H7 (cell line): Measurements from ENCODE around the gene FAM114A2. TPM values are rescaled to one million over a fixed set of nuclear protein-coding genes. Genes with fewer than 3 reads are reported as not detected.
"Not testable (repeated sequence)": the region's sequence is repeated elsewhere in the genome, so short reads cannot be mapped to it uniquely, and the experiment has no call there.

Source experiments
- DNase-seq: peaks from one replicate; pipeline ENCODE4 v3.0.0; 2012
- H3K27me3 ChIP-seq: 2 replicates; pipeline ENCODE4 v1.6.0; 2011; ENCODE audit warnings: mild to moderate bottlenecking, low read length; ENCODE audit not compliant: control insufficient read depth, insufficient read depth
- H3K36me3 ChIP-seq: replicated peaks from 2 replicates; pipeline ENCODE4 v1.5.1; 2011; ENCODE audit warnings: low read length; ENCODE audit not compliant: control insufficient read depth, insufficient read depth
- H3K4me3 ChIP-seq: 2 replicates; pipeline ENCODE4 v1.5.1; 2011; ENCODE audit warnings: low read depth, mild to moderate bottlenecking, control low read depth, low read length, moderate library complexity; ENCODE audit not compliant: insufficient read depth
- total RNA-seq: library from RNA; depleted of rRNA; stranded (reverse); fragments of >200 nt; shearing (Covaris generic); gene quantifications from 2 replicates; pipeline ENCODE4 v1.2.3, GENCODE V29; 2014

The FAM114A2 gene
- total RNA-seq, 1 experiment from 2014 or later: 6.1 TPM

DNA sequence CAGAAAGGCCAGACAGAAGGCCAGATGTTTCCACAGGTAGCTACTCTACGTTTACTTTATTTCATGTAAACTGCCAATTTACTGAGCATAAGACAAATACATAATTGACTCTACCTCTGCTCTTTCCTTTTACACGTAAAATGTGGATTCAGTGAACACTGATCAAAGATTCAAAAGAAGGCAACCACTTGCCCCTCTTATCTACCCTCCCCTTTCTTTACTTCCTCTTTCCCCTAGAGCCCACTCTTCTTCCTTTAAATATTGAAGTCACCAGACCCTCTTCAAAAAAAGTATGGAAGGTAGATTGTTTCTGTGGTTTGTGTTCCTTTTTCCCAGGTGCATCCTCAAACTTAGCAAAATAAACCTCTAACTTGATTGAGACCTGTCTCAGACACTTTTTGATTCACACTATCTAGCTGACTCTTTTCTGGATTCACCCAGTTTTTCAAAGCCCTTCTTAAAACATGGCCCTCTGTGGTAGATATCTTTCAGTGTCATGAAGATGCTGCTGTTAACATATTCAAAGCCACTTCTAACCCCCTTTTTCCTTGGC is 6.7 kb downstream of the FAM114A2 start:
- H3K27me3 ChIP-seq: no peaks in the 10 kb centered on the region
- no peaks in the 10 kb centered on the region for H3K36me3 ChIP-seq
- DNase-seq: no peak

DNA sequence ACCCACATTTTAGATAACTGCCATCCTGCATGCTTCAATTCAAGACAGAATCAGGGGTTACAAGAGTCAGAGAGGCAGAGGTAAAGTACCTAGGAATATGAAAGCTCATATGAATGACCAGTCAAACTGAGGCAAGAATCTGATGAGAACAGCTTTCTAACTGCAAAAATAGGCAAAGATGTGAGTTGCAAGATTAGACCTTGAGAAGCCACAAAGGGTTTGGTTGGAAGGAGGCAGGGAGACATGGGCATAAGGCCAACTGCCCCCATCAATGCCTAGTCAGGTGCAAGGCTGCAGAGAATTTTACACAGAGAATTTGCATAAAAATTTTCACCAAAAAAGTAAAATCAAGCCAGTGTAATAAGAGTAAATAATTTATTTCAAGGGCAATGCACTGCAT is 12.8 kb downstream of the FAM114A2 start:
- Histone ChIP-seq H3K36me3 (no peaks in the 10 kb centered on the region), H3K4me3 (no peak overlapping the region), H3K27me3 (no peaks in the 10 kb centered on the region)
- DNase-seq: no peak

More for the DNA sequence above, 6.7 kb downstream of the FAM114A2 start:
- H3K4me3 ChIP-seq: no peak overlapping the region

DNA sequence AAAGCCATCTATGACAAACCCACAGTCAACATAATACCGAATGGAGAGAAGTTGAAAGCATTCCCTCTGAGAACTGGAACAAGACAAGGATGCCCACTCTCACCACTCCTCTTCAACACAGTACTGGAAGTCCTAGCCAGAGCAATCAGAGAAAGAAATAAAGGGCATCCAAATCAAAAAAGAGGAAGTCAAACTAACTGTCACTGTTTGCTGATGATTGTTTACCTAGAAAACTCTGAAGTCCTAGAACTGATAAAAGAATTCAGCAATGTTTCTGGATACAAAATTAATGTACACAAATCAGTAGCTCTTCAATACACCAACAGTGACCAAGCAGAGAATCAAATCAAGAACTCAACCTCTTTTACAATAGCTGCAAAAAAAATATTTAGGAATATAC is 19.8 kb downstream of the FAM114A2 start:
- not testable (repeated sequence) for H3K27me3 ChIP-seq, H3K36me3 ChIP-seq, DNase-seq, H3K4me3 ChIP-seq

DNA sequence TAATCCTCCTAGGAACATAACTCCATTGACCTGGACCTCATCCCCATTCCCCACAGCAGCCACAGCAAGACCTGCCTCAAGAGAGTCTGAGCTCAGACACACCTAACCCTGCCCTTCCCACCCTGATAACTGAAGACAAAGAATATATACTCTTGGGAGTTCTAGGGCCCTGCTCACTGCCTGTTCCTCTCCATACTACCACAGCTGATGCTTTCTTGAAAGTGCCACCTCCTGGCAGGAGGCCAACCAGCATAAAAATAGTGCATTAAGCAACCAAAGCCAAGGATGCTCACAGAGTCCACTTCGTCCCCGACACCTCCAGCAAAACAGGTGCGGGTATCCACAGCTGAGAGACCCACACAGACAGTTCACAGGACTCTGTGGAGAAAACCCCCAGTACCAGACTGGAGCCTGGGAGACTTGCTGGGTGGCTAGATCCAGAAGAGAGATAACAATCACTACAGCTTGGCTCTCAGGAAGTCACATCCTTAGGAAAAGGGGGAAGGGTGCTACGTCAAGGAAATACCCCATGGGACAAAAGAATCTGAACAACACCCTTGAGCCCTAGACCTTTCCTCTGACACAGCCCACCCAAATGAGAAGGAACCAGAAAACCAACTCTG is 23.5 kb downstream of the FAM114A2 start:
- Histone ChIP-seq H3K4me3 (no peak overlapping the region), H3K36me3 (no peaks in the 10 kb centered on the region; the same call in 1 of the 2 replicates), H3K27me3 (no peaks in the 10 kb centered on the region)
- no peak for DNase-seq

DNA sequence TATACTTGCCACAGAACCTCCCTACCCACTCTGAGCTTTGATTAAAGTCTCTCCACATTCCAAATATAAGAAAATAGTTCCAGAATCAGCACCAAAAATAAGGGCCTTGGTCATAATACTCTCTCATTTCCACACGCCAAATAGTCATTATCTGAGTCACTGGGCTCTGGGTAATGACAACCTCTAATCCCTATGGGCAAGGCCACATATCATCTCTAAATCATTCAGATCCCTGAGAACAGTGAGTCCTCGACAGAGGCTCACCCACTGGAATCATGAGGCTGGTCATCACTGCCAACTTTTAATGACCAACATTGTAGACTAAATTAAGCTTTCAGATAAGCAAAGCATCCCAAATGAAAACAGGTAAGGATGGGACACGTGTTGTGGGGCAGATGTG is 28.1 kb downstream of the FAM114A2 start:
- no peak for DNase-seq
- H3K36me3 ChIP-seq: no peaks in the 10 kb centered on the region; the same call in 1 of the 2 replicates
- H3K27me3 ChIP-seq: no peaks in the 10 kb centered on the region
- H3K4me3 ChIP-seq: no peak overlapping the region

DNA sequence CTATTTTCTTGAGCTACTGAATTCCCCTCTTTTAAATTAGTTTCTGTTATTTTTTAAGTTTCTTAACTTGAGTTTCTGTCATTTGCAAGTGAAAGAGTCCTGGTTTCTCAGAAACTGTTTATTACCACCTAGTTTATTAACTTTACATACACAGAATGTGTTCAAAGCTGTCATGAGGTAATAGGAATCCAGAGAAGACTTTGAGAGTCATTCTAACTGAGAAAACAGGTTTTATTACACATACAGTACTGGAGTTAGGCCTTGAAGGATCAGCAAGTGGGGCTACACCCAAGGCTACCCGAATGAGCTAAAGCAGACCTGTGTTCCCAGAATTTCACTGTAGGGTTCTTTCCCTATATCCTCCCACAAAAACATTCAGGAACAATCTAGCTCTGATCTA is 33.1 kb downstream of the FAM114A2 start:
- H3K4me3 ChIP-seq: no peak overlapping the region
- no peaks in the 10 kb centered on the region for H3K36me3 ChIP-seq
- DNase-seq: no peak
- H3K27me3 ChIP-seq: no peaks in the 10 kb centered on the region

DNA sequence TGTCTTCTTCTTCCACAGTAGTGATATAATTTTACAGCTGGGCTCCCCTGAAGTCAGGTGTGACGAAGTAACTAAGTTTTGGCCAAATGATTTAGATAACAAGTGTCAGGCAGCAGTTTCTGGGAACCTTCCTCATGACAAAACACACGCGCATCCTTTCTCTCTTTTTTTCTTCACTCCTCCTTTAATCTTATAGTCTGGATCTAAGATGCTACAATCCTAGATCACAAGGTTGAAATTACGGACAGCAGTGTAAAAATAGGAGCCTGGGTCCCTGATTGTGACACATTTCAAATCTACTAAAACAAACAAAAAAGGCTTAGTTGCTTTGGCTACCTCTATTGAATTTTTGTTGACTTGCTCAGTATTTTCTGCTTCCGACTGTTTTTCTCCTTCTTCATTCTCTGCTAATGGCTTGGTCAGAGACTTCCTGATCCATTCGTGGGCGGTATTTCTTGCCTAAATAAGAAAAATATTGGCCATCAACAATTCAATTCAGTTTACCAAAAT is 36.1 kb downstream of the FAM114A2 start:
- H3K4me3 ChIP-seq: no peak overlapping the region

DNA sequence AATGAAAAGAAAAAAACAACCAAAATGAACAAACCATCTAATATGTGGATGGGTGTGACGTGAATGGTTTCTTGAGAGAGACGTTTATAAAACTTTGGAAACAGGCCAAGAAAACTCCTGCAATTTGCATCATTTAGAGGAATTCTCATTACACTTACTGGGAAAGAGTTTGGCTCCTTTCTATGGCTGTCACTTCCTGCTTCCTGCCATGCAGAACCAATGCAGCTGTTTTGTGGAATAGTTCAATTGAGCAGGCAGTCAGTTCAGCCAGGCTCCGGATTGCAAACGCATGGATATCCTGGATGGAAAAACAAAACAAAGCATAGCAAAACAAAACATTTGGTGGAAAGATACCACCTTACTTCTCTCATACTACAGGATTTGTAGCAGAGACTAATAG is 36.6 kb downstream of the FAM114A2 start:
- Histone ChIP-seq H3K36me3 (no peaks in the 10 kb centered on the region), H3K27me3 (no peaks in the 10 kb centered on the region), H3K4me3 (no peak overlapping the region)
- DNase-seq: no peak

More for the DNA sequence above, 36.1 kb downstream of the FAM114A2 start:
- DNase-seq: no peak
- H3K36me3 ChIP-seq: no peaks in the 10 kb centered on the region
- H3K27me3 ChIP-seq: no peaks in the 10 kb centered on the region

DNA sequence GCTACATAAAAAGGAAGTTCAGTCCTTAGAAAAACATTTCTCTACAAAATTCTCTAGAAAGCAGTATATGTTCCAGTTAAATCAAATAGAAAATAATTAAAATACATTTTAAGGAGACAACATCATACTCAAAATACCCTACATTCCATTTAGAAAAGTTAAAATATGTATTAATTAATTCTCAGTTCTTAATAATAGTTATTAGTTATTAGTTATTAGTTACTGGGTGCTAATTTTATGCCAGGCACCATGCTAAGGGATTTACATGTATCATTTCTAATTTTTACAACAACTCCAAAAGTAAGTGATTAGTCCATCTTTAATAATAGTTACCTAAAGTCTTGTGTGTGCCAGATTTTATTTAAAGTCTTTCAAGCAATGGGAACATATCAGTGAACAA is 38.0 kb downstream of the FAM114A2 start:
- Histone ChIP-seq H3K36me3 (no peaks in the 10 kb centered on the region), H3K27me3 (no peaks in the 10 kb centered on the region), H3K4me3 (no peak overlapping the region)
- DNase-seq: no peak

DNA sequence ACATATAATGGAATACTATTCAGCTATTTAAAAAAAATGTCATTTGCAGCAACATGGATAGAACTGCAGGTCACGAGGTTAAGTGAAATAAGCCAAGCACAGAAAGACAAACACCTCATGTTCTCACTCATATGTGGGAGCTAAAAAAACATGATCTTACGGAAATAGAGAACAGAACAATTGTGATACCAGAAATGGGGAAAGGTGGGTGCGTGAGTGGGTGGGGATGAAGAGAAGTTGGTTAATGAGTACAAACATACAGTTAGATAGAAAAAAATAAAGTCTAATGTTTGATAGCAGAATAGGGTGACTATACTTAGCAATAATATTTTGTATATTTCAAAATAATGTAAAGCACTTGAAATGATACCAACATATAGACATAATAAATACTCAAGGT is 38.7 kb downstream of the FAM114A2 start:
- H3K36me3 ChIP-seq: no peaks in the 10 kb centered on the region
- H3K27me3 ChIP-seq: no peaks in the 10 kb centered on the region
- DNase-seq: no peak
- H3K4me3 ChIP-seq: no peak overlapping the region

DNA sequence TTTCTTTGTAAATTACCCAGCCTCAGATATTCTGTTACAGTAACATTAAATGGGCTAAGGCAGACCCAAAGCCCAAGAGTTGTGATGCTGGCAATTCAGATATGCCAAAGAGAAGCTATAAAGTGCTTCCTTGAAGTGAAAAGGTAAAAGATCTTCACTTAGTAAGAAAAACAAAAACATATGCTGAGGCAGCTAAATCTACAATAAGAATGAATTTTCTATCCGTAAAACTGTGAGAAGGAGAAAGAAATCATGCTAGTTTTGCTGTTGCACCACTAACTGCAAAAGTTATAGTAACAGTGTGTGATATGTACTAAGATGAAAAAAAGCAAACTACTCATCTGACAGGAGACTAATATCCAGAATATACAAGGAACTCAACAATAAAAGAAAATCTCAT is 39.9 kb downstream of the FAM114A2 start:
- no peak overlapping the region for H3K4me3 ChIP-seq
- DNase-seq: no peak
- H3K27me3 ChIP-seq: no peaks in the 10 kb centered on the region
- H3K36me3 ChIP-seq: no peaks in the 10 kb centered on the region

DNA sequence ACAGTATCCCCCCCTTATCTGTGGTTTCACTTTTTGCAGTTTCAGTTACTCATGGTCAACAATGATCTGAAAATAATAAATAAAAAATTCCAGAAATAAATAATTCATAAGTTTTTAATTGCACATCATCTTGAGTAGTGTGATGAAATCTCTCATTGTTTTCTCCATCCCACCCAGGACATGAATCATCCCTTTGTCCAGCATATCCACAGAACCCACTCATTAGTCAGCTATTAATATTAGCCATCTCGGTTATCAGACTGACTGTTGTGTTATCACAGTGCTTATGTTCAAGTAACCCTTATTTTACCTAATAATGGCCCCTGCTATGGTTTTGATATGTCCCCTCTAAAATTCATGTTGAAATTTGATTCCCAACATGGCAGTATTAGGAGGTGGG is 40.7 kb downstream of the FAM114A2 start:
- Histone ChIP-seq H3K36me3 (no peaks in the 10 kb centered on the region), H3K4me3 (no peak overlapping the region), H3K27me3 (no peaks in the 10 kb centered on the region)
- DNase-seq: no peak

DNA sequence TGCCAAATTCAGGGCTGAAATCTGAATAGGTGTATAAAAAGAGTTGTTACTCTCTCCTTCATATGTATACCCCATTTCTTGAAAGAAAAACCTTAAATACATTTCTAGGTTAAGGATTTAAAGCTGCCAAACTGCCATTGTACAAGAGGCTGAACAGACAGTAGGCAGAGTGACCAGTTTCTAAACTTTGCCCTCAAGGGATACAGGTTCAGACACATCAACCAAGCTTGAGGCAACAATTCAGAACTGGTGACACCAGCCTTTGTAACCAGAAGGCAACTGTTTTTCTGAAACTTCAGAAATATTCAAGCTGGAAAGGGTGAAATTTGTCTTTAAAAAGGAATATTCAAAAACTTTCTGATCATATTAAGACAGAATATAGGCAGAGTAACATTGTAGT is 47.5 kb downstream of the FAM114A2 start:
- no peaks in the 10 kb centered on the region for H3K36me3 ChIP-seq
- H3K27me3 ChIP-seq: no peaks in the 10 kb centered on the region
- no peak for DNase-seq
- H3K4me3 ChIP-seq: no peak overlapping the region

DNA sequence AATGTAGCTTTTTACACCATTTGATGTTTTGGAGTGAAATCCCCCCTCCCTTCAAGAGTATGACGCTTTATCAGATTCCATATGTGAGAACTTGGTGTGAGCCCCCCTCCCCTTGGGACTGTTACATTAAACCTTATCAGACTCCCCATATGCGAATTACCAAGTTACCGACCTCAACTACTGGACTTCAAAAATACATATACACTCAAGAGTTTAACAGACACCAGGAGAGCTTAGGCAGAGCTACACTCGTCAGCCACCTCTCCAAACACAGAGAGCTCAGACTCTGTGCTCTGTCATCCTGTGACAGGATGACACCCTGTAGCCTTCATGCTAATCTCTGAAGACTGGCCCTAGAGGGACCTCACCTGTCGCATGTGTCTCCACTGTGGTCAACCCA is 50.2 kb downstream of the FAM114A2 start:
- DNase-seq: no peak
- Histone ChIP-seq H3K36me3 (no peaks in the 10 kb centered on the region), H3K27me3 (no peaks in the 10 kb centered on the region), H3K4me3 (no peak overlapping the region)

DNA sequence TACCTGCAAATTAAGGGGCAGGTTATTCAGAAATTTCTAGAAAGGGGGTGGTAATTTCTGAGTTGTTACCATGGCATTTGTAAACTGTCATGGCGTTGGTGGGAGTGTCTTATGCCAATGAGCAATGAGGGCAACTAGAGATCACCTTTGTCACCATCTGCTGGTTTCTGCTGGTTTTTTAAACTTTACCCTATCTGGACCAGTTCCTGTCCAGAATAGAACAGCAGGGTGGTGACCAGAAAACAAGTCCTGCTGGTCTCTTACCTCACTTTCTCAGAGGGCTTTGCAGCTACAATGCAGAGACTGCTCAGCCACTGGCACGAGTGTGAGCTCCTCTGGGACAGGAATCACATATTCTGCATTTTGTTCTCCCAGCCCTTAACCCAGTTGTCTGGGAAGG is 51.4 kb downstream of the FAM114A2 start:
- H3K27me3 ChIP-seq: no peaks in the 10 kb centered on the region
- no peaks in the 10 kb centered on the region for H3K36me3 ChIP-seq
- no peak for DNase-seq
- H3K4me3 ChIP-seq: no peak overlapping the region
